Type B pancreatic cell (in vitro differentiated cells): ENCODE data around the gene PRTG. TPM values are rescaled to one million over a fixed set of nuclear protein-coding genes. Genes with fewer than 3 reads are reported as not detected.

Source experiments
- DNase-seq: peaks from one replicate; pipeline ENCODE4 v3.0.0; 2021; ENCODE audit warnings: mixed read lengths; ENCODE audit not compliant: unreplicated experiment; ENCODE audit errors: extremely low spot score
- H3K27ac Mint-ChIP-seq: 2 replicates; pipeline ENCODE4 v1.8.0; 2021; ENCODE audit warnings: mild to moderate bottlenecking, mixed read lengths
- H3K27me3 Mint-ChIP-seq: 2 replicates; pipeline ENCODE4 v1.8.0; 2021; ENCODE audit warnings: mixed read lengths
- H3K36me3 Mint-ChIP-seq: 2 replicates; pipeline ENCODE4 v1.8.0; 2021; ENCODE audit warnings: mixed read lengths
- H3K4me1 Mint-ChIP-seq: one replicate; pipeline ENCODE4 v1.8.0; 2021; ENCODE audit warnings: mixed read lengths; ENCODE audit not compliant: unreplicated experiment
- H3K4me3 Mint-ChIP-seq: 2 replicates; pipeline ENCODE4 v1.8.0; 2021; ENCODE audit warnings: mild to moderate bottlenecking, mixed read lengths
- H3K9me3 Mint-ChIP-seq: 2 replicates; pipeline ENCODE4 v1.8.0; 2021; ENCODE audit warnings: mixed read lengths
- total RNA-seq: library from RNA; stranded (reverse); gene quantifications from 2 replicates; pipeline ENCODE4 v1.2.1, GENCODE V29; 2021; ENCODE audit warnings: low replicate concordance
- TF ChIP-seq, protein P1 (sequence below): fragments of 200-600 bp; sonication (generic); conservative IDR thresholded peaks from 2 replicates; pipeline ENCODE4 v1.5.0; 2021; ENCODE audit warnings: antibody characterized with exemption, mild to moderate bottlenecking

Gene PRTG
- total RNA-seq, 1 donor from 2014 or later, result 51.7 TPM

GRCh38 chr15:55562601-55563000 is 180.4 kb downstream of the PRTG start:
- TF ChIP-seq, protein P1, sequence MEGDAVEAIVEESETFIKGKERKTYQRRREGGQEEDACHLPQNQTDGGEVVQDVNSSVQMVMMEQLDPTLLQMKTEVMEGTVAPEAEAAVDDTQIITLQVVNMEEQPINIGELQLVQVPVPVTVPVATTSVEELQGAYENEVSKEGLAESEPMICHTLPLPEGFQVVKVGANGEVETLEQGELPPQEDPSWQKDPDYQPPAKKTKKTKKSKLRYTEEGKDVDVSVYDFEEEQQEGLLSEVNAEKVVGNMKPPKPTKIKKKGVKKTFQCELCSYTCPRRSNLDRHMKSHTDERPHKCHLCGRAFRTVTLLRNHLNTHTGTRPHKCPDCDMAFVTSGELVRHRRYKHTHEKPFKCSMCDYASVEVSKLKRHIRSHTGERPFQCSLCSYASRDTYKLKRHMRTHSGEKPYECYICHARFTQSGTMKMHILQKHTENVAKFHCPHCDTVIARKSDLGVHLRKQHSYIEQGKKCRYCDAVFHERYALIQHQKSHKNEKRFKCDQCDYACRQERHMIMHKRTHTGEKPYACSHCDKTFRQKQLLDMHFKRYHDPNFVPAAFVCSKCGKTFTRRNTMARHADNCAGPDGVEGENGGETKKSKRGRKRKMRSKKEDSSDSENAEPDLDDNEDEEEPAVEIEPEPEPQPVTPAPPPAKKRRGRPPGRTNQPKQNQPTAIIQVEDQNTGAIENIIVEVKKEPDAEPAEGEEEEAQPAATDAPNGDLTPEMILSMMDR, result no peak
- DNase-seq, result no peak
- Mint-ChIP-seq H3K27me3 (no peaks in the 10 kb centered on the region), H3K4me1 (no peaks in the 10 kb centered on the region), H3K4me3 (no peak overlapping the region), H3K27ac (no peak overlapping the region), H3K9me3 (peaks cover 5% of the 10 kb centered on the region), H3K36me3 (peaks cover 21% of the 10 kb centered on the region)

Other genes starting within 250 kb of the PRTG start
- 2.6 and 5.4 TPM in 2 replicates for gene DNAAF4, start 234.9 kb downstream of the PRTG start, total RNA-seq
- gene PYGO1, start 154.8 kb downstream of the PRTG start, total RNA-seq, result 7.7 and 29.0 TPM in 2 replicates